ENCODE results near the gene TMEM270. TPM values are rescaled to one million over a fixed set of nuclear protein-coding genes. Genes with fewer than 3 reads are reported as not detected.

Gene TMEM270
- total and polyA plus RNA-seq, 8 donors, result not detected

- no peaks in the 10 kb centered on the region for H3K9me3 ChIP-seq
- ATAC-seq (no peak), DNase-seq (no peak)
- no peak overlapping the region for H3K27ac ChIP-seq
- peaks cover 0 to 6% of the 10 kb centered on the region in 2 donors for H3K27me3 ChIP-seq
- intact Hi-C loops (cut with DNase I), result no loop called here
- no peak for TF ChIP-seq CTCF (IDR thresholded peaks at IDR 0.05)
- H3K36me3 ChIP-seq, result no peaks in the 10 kb centered on the region
- H3K4me1 ChIP-seq, result peaks cover 5 to 12% of the 10 kb centered on the region in 2 donors
- no peak overlapping the region for H3K4me3 ChIP-seq
Measured at GRCh38 chr7:73839290-73839689, 21.7 kb upstream of the TMEM270 start.

- DNase-seq (no peak), ATAC-seq (no peak)
- Histone ChIP-seq H3K27me3 (peaks cover 0 to 6% of the 10 kb centered on the region in 2 donors), H3K27ac (no peak overlapping the region), H3K4me1 (peaks cover 5 to 12% of the 10 kb centered on the region in 2 donors), H3K9me3 (no peaks in the 10 kb centered on the region), H3K4me3 (no peak overlapping the region), H3K36me3 (no peaks in the 10 kb centered on the region)
- intact Hi-C loops (cut with DNase I), result no loop called here
- no peak for TF ChIP-seq CTCF (IDR thresholded peaks at IDR 0.05)
Measured at GRCh38 chr7:73839743-73840714, 20.9 kb upstream of the TMEM270 start.

- Histone ChIP-seq H3K36me3 (no peaks in the 10 kb centered on the region), H3K27me3 (peaks cover 0 to 6% of the 10 kb centered on the region in 2 donors), H3K4me3 (no peak overlapping the region), H3K9me3 (no peaks in the 10 kb centered on the region), H3K4me1 (peaks cover 5 to 12% of the 10 kb centered on the region in 2 donors), H3K27ac (no peak overlapping the region)
- intact Hi-C loops (cut with DNase I), result no loop called here
- DNase-seq (peak in 1 of 4 donors; percentile 72), ATAC-seq (no peak)
- TF ChIP-seq CTCF (IDR thresholded peaks at IDR 0.05), result no peak
Measured at GRCh38 chr7:73840715-73841379, 20.1 kb upstream of the TMEM270 start.

- TF ChIP-seq CTCF (IDR thresholded peaks at IDR 0.05), result no peak
- peak; percentile 12 for ATAC-seq
- intact Hi-C loops (cut with DNase I), result no loop called here
Measured at GRCh38 chr7:73841689-73842066, 19.3 kb upstream of the TMEM270 start.

More at GRCh38 chr7:73841689-73842066, 19.3 kb upstream of the TMEM270 start:
- Histone ChIP-seq H3K36me3 (no peaks in the 10 kb centered on the region), H3K4me3 (peak overlapping the region; percentile 42 to 46), H3K27ac (peak overlapping the region in 1 of 2 donors; percentile 69), H3K9me3 (no peaks in the 10 kb centered on the region), H3K4me1 (peaks cover 5 to 19% of the 10 kb centered on the region in 2 donors), H3K27me3 (peaks cover 0 to 6% of the 10 kb centered on the region in 2 donors)
- peak in 1 of 4 donors; percentile 58 for DNase-seq

Data from left lung (tissue), 10 donors.